ENCODE results near the gene TRIM40.
"Not testable (repeated sequence)": the region's sequence is repeated elsewhere in the genome, so short reads cannot be mapped to it uniquely, and the experiment has no call there.

TRIM40 gene

DNA sequence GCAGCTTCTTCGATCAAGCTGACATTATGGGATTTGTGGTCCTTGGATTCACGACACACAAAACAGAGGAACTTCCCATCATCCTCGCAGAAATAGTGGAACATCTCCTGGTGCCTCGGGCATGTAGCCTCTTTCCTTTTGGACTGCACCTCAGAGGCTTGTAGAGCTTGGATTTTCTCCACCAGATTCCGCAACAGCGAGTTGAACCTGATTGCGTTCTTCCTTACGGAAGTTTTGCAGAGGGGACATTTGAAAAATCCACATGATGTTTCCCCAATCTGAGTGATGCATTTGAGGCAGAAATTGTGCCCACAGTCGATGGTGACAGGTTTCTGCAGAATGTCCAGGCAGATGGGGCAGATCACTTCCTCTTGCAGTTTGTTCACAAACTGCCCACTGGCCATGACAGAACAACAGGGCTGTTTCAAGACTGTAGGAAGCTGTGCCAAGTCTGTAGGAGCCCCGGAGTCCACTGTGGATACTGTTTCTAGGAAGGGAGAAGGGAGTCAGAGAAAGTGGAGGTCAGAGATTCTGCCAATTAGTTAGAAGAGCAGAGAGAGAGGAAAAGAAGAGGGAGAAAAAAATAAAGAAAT is 23.4 kb upstream of the TRIM40 start:
- Histone ChIP-seq H3K27ac (0 out of 2 replicates have a peak overlapping the region, but pooled peaks have one; percentile 5), H3K4me1 (ENCODE audit: low read depth, poor library complexity, severe bottlenecking) (peaks cover 54% of the 10 kb centered on the region), H2AFZ (ENCODE audit: low read depth) (no peak overlapping the region), H3K4me2 (peak overlapping the region; percentile 91), H3K36me3 (ENCODE audit: insufficient read depth) (no peaks in the 10 kb centered on the region), H3K27me3 (ENCODE audit: insufficient read depth, low read depth) (no peaks in the 10 kb centered on the region), H3K9ac (no peak overlapping the region), H3K79me2 (ENCODE audit: insufficient read depth, low read depth) (no peaks in the 10 kb centered on the region), H3K4me3 (IDR thresholded peaks at IDR 0.05; ENCODE audit: insufficient read depth, low read depth, low read length) (no peak overlapping the region), H4K20me1 (ENCODE audit: insufficient read depth) (no peaks in the 10 kb centered on the region)
- TF ChIP-seq, protein P1, sequence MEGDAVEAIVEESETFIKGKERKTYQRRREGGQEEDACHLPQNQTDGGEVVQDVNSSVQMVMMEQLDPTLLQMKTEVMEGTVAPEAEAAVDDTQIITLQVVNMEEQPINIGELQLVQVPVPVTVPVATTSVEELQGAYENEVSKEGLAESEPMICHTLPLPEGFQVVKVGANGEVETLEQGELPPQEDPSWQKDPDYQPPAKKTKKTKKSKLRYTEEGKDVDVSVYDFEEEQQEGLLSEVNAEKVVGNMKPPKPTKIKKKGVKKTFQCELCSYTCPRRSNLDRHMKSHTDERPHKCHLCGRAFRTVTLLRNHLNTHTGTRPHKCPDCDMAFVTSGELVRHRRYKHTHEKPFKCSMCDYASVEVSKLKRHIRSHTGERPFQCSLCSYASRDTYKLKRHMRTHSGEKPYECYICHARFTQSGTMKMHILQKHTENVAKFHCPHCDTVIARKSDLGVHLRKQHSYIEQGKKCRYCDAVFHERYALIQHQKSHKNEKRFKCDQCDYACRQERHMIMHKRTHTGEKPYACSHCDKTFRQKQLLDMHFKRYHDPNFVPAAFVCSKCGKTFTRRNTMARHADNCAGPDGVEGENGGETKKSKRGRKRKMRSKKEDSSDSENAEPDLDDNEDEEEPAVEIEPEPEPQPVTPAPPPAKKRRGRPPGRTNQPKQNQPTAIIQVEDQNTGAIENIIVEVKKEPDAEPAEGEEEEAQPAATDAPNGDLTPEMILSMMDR (conservative IDR thresholded peaks at IDR 0.05; ENCODE audit: low read depth, low read length), result no peak

DNA sequence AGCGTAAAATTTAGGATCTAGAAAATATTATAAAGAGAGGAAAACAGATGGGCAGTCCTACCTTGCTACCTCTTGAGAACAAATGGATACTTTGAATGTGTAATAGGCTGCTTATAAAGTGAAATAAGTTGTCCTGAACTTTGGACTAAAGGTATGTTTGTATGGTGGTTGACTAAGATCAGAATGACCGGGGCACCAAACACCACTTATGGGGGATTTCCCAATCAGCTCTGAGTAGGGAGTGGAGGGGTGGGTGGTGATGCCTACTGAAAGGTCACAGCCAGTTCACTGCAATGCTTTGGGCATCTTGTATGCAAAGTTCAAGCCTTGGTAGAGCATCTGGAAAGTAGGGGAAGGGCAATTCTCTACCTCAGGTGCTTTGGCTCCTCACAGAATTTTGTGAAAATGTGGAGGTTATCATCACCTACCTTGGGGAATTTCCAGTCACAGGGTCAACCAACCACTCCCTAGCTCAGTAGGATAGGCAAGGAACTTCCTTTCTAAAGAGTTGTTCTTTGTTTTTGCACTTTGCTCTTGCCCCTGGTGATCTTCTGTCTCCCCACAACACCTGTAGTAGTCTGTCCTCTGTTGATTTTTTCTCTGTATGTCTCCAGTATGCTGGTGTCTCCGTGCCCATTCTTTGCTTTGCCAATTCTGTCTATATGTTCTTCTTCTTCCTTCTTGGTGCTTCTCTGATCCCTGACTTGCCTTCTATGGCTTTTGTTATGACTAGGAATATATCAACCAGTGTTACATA is 22.8 kb upstream of the TRIM40 start, which contains the start of gene TRIM31:
Gene TRIM31 (minus strand): TSS at position 88 of the 757 bp plus-strand sequence. CDS start 285 bp downstream, outside the sequence.
- Histone ChIP-seq H3K27ac (peak within 1 kb of the TSS; percentile 32; the same call in 1 of the 2 replicates), H2AFZ (ENCODE audit: low read depth) (no peak within 1 kb of the TSS), H3K27me3 (ENCODE audit: insufficient read depth, low read depth) (no peaks in the 10 kb centered on the region), H3K79me2 (ENCODE audit: insufficient read depth, low read depth) (no peaks in the 10 kb centered on the region), H3K36me3 (ENCODE audit: insufficient read depth) (no peaks in the 10 kb centered on the region), H3K9ac (no peak within 1 kb of the TSS), H4K20me1 (ENCODE audit: insufficient read depth) (no peaks in the 10 kb centered on the region), H3K4me2 (peak within 1 kb of the TSS; percentile 91), H3K4me3 (IDR thresholded peaks at IDR 0.05; ENCODE audit: insufficient read depth, low read depth, low read length) (no peak within 1 kb of the TSS), H3K4me1 (ENCODE audit: low read depth, poor library complexity, severe bottlenecking) (peaks cover 50% of the 10 kb centered on the region)
- TF ChIP-seq, protein P1 (conservative IDR thresholded peaks at IDR 0.05; ENCODE audit: low read depth, low read length), result no peak

DNA sequence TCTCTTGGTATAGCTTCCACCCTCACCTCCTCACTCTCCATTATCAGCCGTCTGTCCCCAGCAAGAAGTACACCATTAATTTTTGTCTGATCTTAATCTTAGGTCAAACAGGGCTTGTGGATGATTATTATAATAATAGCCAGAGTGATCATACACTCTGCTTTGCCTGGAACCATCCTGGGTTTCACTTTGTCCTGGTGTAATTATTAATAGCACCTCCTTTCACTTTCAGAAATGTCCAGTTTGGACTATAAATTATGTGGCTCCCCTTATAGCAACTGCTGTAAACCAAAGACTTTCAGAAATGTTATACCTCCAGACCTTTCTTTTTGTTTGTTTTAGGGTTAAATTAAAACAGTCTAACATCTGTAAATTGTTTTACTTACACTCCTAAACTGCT is 22.1 kb upstream of the TRIM40 start:
- Histone ChIP-seq H3K27me3 (ENCODE audit: insufficient read depth, low read depth) (no peaks in the 10 kb centered on the region), H3K36me3 (ENCODE audit: insufficient read depth) (no peaks in the 10 kb centered on the region), H2AFZ (ENCODE audit: low read depth) (no peak overlapping the region), H3K4me2 (peak overlapping the region; percentile 91), H4K20me1 (ENCODE audit: insufficient read depth) (no peaks in the 10 kb centered on the region), H3K79me2 (ENCODE audit: insufficient read depth, low read depth) (no peaks in the 10 kb centered on the region), H3K4me3 (IDR thresholded peaks at IDR 0.05; ENCODE audit: insufficient read depth, low read depth, low read length) (no peak overlapping the region), H3K27ac (peak overlapping the region; percentile 32; the same call in 1 of the 2 replicates), H3K4me1 (ENCODE audit: low read depth, poor library complexity, severe bottlenecking) (peaks cover 50% of the 10 kb centered on the region), H3K9ac (no peak overlapping the region)
- TF ChIP-seq, protein P1 (conservative IDR thresholded peaks at IDR 0.05; ENCODE audit: low read depth, low read length), result no peak

DNA sequence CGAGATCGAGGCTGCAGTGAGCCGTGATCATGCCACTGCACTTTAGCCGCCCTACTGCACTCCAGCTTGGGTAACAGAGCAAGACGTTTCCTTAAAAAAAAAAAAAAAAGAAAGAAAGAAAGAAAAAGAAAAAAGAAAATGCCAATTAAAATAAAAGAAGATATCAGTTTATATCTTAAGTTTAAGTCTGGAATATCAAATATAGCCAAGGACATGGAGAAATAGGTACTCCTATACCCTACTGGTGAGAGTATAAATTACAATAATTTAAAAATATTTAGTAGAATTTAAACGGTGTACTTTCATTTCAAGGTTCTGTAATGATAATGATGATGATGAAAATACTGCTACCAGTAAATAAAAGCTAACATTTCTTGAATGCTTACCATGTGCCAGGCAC is 19.2 kb upstream of the TRIM40 start:
- H3K36me3 ChIP-seq (ENCODE audit: insufficient read depth), result no peaks in the 10 kb centered on the region
- TF ChIP-seq, protein P1 (conservative IDR thresholded peaks at IDR 0.05; ENCODE audit: low read depth, low read length), result 0 out of 2 replicates have a peak, but pooled peaks have one; percentile 19
- H3K4me2 ChIP-seq, result no peak overlapping the region
- no peaks in the 10 kb centered on the region for H4K20me1 ChIP-seq (ENCODE audit: insufficient read depth)
- no peaks in the 10 kb centered on the region for H3K79me2 ChIP-seq (ENCODE audit: insufficient read depth, low read depth)
- H3K27me3 ChIP-seq (ENCODE audit: insufficient read depth, low read depth), result no peaks in the 10 kb centered on the region
- H3K4me1 ChIP-seq (ENCODE audit: low read depth, poor library complexity, severe bottlenecking), result peaks cover 46% of the 10 kb centered on the region
- no peak overlapping the region for H3K4me3 ChIP-seq (IDR thresholded peaks at IDR 0.05; ENCODE audit: insufficient read depth, low read depth, low read length)
- no peak overlapping the region for H3K27ac ChIP-seq
- no peak overlapping the region for H3K9ac ChIP-seq
- H2AFZ ChIP-seq (ENCODE audit: low read depth), result no peak overlapping the region

DNA sequence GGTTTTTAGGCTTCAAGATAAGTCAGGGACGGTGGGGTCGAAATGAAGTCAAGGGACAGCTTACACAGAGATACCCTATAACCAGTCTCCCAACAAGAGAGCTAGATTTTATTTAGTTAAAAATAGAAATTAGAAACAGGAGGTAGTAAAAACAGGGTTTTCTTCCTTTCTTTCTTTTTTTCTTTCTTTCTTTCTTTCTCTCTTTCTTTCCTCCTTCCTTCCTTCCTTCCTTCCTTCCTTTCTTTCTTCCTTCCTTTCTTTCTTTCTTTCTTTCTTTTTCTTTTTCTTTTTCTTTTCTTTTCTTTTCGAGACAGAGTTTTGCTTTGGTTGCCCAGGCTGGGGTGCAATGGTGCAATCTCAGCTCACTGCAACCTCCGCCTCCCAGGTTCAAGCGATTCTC is 17.2 kb upstream of the TRIM40 start:
- not testable (repeated sequence) for H3K9ac ChIP-seq; H3K36me3 ChIP-seq (ENCODE audit: insufficient read depth); H3K79me2 ChIP-seq (ENCODE audit: insufficient read depth, low read depth); H2AFZ ChIP-seq (ENCODE audit: low read depth); H3K27ac ChIP-seq; H3K4me2 ChIP-seq; H3K4me3 ChIP-seq (IDR thresholded peaks at IDR 0.05; ENCODE audit: insufficient read depth, low read depth, low read length); H4K20me1 ChIP-seq (ENCODE audit: insufficient read depth); H3K27me3 ChIP-seq (ENCODE audit: insufficient read depth, low read depth)
- peaks cover 27% of the 10 kb centered on the region for H3K4me1 ChIP-seq (ENCODE audit: low read depth, poor library complexity, severe bottlenecking)
